HG02642 (cell line): ENCODE results near the gene BTG2.
"Not testable (repeated sequence)": the region's sequence is repeated elsewhere in the genome, so short reads cannot be mapped to it uniquely, and the experiment has no call there.

Experiments used
- ATAC-seq: cut with Tn5 transposase; IDR thresholded peaks from one replicate; pipeline ENCODE4 v1.9.1; 2021; ENCODE audit warnings: mild to moderate bottlenecking; ENCODE audit not compliant: unreplicated experiment, poor library complexity

The BTG2 gene

DNA sequence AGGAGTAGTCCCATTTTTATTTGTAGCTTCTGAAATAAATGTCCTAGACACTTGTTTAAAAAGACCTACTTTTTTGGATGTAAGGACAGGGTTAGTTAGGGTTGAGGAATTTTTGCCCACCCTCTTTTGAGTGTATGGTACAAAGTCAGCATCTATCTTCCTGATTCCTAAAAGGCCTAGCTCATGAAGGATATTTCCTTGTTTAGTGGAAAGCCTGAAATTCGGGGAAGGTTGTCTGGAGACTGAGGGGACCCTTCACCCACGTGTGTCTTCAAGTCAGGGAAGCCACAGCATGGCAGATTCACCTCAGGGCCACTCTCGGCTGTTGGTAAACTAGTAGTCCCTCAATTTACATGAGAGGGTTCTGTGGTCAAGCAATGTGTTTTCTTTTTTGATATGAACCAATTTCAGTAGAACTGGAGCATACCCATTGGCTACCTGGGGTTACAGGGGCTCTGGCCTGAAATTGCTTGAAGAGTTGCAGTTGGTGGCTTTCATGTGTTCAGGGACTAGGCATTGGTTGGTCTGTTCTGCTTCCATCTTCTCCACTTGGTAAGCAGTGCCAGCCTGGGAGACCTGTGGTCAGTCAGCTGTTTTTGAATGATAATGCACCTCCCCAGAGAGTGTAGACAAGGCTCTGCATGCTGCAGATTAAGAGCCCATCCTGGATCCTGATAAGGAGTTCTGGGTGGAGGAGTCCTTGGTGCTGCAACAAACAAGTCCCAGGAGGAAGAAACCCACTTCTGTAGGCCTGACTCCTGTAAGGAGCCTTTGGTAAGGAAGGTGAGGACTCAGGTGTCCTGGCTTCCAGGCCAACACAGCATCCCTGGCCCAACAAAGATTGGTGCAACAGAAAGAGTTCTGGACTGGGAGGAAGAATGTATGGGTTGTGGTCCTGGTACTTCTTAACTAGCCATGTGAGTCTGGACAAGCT is 6.3 kb downstream of the BTG2 start:
- ATAC-seq: no peak

DNA sequence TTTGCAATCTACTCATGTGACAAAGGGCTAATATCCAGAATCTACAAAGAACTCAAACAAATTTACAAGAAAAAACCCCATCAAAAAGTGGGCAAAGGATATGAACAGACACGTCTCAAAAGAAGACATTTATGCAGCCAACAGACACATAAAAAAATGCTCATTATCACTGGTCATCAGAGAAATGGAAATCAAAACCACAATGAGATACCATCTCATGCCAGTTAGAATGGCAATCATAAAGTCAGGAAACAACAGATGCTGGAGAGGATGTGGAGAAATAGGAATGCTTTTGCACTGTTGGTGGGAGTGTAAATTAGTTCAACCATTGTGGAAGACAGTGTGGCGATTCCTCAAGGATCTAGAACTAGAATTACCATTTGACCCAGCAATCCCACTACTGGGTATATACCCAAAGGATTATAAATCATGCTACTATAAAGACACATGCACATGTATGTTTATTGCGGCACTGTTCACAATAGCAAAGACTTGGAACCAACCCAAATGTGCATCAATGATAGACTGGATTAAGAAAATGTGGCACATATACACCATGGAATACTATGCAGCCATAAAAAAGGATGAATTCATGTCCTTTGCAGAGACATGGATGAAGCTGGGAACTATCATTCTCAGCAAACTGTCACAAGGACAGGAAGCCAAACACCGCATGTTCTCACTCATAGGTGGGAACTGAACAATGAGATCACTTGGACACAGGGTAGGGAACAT is 8.9 kb downstream of the BTG2 start:
- ATAC-seq: not testable (repeated sequence)

DNA sequence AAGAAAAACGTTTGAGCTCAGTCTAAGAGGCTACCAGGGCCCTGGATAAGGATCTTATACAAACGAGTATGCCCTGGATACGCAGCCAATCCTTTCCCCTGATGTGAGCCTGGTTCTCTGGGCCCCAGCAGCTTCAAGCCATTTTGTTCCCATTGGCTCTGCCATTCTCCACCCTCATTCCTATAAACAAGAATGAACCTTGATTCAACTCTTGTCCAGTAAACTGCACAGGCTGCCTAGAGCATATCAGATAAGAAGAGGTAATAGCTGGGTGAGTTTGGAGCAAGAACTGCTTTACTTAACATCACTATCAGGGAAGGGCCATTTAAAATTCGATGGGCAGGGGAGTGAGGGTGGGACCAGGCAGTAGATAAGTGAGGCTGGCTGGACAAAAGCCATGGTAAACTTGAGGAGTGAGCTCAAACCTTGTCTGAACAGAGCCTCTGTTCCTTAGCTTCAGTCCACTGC is 11.3 kb downstream of the BTG2 start:
- ATAC-seq: no peak

DNA sequence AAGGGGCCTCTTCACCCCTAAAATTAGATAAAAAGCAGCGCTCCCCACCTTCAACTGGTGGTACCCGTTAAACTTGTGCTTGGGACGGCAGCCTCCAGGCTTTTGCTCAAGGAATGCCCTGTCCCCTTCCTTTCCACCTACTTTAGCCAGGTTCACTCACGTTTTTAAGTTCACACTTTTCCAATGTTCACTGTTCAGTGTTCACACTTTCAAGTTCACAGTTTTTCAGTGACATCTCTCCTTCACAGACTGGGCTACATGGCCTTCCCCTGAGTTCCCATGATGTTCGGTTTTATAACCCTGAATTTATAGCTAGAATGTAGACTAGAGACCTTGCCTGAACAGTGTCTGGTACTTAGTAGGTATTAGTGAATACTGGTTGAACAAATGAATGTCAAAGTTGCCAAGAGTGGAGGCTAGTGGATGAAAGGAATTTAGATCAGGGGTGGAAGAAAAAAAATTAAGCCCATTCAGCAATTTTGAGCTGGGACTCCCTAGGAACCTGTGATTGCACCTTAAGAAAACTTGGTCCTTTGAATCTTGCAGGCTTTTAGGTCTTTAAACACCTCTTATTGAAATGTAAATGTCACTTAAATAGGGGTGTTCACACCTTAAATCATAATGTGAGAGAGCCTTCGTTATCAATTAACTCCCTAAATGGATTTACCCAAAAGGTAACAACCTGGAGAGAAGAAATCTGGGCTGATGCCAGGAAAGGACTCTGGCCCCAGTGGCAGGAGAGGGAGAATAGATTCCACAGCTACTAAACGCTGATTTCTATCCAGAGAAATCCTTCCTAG is 12.3 kb downstream of the BTG2 start:
- ATAC-seq: no peak

DNA sequence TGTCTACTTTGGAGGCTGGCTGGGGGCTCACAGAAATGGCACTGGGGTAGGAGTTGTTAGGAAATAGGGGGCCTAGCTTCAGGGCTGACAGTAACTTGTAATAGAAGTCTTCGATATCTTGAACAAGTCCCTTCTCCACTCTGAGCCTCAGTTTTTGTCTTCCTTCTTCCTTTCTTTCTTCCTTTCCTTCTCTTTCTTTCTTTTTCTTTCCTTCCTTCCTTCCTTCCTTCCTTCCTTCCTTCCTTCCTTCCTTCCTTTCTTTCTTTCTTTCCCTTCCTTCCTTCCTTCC is 12.9 kb downstream of the BTG2 start:
- no peak for ATAC-seq

DNA sequence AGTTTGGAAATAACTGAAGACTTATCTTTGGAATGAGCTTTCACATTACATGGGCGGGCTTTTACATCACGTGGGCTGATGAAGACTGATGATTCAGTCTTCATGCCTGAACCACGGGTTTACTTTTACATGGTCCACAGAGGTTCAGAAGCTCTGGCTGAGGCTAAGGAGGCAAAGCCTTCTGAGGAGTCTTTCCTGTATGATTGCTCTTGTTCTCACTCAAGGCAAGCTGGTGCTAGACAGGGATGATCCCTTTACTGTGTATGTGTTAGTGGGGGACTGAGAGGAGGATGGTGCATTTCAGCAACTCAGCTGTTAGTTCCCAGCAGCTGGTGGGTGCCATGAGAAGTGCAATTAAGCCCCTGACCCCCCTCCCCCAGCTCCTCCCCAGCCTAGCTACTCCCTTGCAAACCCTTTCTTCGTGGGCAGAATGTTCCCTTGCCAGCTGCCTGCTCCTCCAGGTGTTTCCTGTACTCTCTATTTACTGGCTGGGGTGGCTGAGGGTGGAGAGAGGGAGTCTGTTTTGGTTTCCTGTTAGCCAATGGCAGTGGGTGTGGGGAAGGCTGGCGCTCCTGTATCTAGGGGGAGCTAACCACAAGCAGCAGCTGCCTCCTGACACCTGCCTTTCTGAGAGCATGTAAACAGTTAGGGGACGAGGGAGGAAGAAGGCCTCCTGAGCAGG is 15.4 kb downstream of the BTG2 start:
- peak; percentile 72 for ATAC-seq

DNA sequence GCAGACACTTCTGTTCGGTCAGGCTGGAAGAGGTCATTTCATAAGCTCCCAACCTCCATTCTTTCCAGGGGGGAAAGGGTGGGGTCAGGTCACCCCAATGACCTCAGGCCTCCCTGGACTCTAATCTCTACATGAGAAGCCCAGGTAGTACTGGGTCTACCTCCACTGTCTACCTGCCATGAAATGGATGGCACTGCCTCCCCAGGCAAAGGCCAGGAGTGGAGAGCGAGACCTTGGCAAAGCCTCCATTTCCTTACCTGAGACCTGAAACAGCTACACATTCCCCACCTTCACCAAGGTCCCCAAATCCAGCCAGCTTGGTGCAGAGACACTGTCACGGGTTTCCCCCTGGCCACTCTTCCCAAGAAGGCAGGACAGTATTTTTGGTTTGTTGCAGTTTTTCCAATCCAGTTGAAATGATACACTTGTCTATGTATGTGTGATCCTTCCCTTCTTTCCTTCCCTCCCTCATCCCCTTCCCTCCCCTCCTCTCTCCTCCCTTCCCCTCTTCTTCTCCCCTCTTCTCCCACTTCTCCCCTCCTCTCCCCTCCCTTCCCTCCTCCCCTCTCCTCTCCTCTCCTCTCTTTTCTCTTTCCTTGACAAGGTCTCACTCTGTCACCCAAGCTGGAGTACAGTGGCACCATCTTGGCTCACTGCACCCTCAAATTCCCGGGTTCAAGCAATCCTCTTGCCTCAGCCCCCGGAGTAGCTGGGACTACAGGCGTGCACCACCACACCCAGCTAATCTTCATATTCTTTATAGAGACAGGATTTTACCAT is 16.1 kb downstream of the BTG2 start:
- no peak for ATAC-seq

DNA sequence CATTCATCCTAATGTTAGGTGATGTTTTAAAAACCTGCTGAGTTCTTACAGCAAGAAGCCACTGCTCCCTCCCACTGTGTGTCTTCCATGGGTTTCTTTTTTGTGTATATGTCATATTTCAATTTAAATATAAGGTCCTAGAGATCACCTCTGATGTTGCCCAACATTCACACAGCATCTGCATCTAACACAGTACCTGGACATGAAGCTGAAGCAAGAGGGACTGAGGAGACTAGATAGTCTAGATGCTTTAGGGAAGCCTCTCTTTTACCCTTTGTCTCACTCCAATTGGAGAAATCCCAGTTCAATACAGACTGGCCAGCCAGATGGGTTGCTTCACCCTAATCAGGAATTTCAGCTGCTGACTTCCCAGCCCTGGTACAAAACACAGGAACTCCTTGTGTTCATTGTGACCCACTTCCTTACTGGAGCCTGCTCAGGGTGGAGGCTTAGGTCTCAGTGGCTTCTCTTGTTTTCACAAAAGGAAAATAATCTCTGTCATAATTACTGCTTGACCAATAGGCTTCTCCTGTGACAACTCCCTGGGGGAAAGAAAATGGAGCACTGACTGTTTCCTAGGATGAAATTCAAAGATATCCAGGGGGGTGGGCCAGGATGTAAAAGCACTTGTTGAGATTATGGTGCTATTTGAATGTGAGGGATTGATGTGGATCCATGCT is 17.3 kb downstream of the BTG2 start:
- no peak for ATAC-seq

DNA sequence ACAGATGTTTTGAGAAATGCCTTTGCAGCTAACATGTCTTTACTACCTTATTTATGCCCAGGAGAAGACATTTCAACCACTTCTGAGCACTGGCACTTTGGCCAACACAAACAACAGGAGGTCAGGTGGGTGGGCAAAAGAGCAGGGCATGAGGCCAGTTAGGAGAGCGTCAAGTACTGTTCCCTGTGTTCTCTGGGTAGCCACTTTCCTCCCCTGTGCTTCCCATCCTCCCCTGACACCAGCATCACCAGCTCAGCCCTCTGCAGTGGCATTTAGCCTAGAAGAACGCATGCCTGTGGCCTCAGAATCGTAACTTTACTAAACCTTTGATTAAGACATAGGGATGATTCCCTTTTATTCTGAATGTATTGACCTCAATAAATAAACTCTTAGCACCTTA is 18.3 kb downstream of the BTG2 start:
- ATAC-seq: no peak

DNA sequence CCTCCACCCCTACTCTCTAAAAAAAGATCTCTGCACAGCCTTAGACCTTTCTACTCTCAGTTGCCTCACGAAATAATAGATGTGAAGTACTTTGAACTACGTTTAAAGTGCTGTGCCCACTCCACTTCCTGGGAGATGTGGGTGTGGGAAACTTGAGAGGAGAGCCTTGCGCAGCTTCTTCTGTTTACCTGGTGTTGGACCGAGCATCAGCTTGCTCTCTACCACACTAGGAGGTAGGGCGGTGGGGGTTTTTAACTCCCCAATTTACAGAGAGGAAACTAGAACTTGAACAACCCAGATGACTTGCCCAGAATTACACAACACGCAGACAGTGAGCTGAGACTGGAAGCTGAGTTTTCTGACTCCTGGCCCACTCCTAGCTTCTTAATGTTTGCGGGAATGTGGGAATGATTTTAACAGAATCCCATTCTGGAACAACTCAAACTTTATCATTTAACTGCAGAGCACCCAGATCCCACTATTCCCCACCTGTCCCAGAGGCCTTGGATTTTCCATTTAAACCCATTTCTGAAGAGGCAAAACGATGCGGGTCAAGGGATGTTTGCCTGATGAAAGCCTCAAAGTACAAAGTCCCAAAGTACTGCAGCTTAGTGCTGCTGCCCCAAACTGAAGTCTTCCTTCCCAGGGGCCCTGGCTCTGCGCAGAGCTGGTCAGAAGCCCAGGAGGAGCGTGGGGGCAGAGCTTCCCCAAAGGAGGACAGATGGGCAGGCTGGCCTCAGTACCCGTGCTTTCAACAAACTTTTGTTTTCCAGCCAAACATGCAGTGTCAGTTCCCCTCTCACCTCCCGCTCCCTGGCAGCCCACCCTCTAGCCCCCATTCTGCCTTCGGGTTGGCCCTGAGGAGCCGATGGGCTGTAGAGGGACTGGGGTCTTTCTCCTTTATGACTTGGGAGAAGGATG is 19.0 kb downstream of the BTG2 start:
- no peak for ATAC-seq

DNA sequence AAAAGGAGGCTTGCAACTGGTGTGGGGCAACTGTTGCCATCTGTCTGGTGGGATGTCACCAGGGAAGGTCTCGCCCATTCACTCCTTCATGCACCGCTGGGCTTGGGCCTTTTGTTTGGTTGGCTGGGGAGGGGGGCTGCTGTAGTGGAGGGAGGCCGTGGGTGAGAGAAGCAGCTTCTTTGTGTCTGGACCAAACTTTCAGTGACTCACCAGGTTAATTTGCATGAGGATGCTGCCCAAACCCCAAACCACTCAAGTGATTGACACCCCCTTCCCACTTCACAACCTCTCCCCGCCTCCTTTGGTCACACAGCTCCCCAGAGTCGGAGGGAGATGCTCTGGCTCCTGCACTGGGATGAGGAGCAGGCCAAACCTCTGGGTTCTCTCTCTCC is 19.7 kb downstream of the BTG2 start:
- peak; percentile 27 for ATAC-seq

DNA sequence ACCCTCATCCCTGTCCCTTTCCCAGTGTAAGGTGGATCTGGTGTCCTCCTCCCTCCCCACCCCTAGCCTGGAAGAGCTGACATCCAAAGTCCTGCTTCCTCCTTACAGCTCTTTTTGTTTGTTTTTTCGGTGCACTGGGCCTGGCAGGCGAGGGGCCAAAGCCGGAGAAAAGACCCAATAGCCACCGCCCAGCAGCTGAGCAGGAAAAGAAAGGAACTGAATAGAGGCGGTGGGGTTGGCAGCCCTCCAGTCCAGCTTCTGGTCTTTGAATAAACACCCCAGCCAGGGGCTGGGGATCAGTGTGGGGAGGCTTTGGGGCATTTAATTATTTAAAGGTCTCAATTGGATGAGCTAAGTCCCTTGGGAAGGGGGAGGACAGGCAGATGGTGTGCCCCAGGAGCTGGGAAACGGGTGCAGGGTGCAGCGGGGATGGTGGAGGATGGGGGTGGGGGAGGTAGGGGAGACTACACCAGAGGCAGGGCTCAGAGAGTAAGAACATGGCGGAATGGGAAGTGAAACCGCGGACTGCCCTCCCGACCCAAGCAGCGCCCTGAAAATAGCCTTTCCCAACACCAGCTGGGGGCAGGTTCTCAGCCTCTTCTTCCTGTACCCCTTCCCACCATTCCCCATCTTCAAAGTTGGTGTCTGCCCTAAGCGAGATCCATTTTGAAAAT is 20.2 kb downstream of the BTG2 start:
- ATAC-seq: no peak

DNA sequence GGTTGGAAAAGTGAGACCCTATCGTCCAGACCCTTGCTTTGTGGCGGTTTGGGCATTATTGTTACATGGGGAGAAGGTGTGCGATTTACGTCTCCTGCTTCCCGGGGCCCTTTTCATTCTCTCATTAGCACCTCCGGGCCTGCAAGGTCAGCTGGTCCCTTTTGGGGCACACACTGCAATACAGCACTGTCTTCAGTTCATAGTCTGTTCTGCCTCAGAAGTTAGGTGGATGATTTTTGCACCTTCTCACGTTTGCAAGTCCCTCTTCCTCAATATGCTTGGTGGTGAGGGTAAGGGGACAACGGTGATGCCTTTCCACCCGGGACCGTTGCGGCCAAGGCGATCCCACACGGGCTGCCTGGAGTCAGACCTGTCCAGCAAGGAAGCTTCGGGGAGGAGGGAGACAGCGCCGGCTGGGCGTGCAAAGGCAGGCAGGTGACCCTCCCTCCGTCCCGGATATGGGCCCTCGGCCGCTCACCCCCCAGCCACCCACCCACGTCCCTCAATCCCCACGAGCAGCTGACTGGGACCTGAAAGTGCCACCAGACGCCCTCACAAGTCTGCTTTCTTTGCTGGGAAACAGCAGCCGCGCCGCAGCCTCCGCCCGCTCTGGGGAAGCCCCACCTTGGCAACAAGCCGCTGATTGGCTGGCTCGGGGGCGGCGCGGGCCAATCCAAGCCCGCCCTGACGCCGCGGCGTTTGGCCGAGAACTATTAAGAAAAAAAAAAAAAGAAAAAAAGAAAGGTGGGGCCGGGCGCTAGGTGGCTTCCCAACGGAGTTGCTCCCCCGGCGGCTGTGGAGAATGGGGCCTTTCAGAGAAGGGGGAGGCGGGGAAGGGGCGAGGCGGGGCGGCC is 21.7 kb downstream of the BTG2 start:
- ATAC-seq: peak; percentile 76

DNA sequence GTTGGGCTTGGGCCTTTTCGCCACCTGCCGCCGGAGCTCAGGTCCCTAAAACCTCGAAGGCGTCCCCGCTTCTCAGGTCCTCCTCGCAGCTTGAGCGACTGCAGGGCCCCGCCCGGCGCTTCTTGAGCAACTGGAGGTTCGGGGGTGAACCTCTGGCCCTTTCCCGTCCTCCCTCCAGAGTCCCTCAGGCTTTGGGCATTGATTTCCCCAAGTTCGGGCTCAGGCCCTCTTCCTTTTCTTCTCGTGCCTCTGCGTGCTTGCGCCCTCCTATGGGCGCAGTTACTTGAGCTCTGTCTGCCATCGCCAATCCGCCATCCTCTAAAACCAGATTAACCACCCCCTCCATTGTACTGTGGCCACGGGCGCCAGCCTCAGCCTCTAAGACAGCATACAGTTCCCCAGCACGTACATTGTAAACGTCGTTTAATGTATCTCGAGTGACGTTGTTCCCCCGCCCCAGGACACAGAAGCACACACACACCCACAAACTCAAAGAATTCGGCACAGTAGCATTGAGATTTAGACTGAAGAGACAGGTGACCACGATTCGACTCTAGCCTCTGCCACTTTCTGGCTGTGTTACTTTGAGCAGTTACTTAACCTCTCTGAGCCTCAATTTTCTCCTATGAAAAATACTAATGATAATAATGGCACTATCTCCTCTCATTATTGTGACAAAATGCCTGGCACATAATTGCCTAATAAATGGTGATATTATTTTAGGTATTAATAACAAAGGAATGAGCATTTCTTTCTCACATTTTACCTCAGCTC is 22.6 kb downstream of the BTG2 start:
- peak; percentile 35 for ATAC-seq

DNA sequence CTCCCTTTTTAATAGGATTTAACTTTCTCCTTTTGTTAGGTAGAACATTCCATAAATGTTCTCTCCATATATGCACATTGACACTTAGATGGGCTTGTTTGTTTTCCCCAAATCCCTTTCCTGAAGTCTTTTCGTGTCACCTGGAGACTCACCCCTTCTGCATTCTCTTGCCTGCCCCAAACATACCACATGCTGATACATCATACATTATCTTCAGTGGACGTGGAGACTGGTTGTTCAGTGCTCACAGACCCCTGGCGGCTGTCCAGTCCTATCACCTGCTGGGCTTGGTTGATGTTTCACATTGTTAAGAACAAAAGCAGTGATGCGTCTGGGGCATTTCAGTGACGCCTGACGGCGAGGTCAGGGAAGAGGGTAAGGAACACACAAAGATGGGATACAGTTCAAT is 23.4 kb downstream of the BTG2 start:
- ATAC-seq: no peak

DNA sequence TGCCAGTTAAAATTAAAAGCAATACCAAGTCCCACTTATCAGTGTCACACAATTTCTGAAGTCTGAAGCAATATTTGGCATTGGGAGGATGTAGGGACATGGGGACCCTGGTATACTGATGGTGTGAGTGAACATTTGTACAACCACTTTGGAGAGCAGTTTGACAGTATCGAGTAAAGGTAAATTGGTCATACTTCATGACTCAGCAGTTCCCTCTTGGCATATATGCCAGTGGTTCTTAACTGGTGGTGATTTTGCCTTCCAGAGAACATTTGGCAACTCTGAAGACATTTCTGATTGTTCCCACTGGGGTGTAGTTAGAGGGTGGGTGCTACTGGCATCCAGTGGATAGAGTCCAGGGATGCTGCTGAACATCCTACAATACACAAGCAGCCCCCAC is 25.9 kb downstream of the BTG2 start:
- no peak for ATAC-seq
